Measurements from ENCODE around the gene IRGC. TPM values are rescaled to one million over a fixed set of nuclear protein-coding genes. Genes with fewer than 3 reads are reported as not detected.

Gene IRGC, protein sequence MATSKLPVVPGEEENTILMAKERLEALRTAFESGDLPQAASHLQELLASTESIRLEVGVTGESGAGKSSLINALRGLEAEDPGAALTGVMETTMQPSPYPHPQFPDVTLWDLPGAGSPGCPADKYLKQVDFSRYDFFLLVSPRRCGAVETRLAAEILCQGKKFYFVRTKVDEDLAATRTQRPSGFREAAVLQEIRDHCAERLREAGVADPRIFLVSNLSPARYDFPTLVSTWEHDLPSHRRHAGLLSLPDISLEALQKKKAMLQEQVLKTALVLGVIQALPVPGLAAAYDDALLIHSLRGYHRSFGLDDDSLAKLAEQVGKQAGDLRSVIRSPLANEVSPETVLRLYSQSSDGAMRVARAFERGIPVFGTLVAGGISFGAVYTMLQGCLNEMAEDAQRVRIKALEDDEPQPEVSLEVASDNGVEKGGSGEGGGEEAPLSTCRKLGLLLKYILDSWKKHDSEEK
- total RNA-seq (2022; extraction: Qiagen RNA extraction) = not detected in 5 replicates

GRCh38 chr19:43715776-43716175 lies at the start of gene IRGC:
Gene IRGC, plus strand, starts transcription at chr19:43716076. Its CDS starts 2,483 bp downstream, at chr19:43718559.

GRCh38 chr19:43754503-43755255 lies 38.8 kb downstream of the IRGC start, which contains the start of gene SMG9:
Gene SMG9, minus strand, starts transcription at chr19:43754962. Its CDS starts 4,221 bp downstream, at chr19:43750741.

Other genes starting within 250 kb of the IRGC start
- 10.3 to 11.8 TPM (median 11.4 TPM) in 5 replicates for gene PHLDB3, start 211.3 kb upstream of the IRGC start, total RNA-seq (2022; extraction: Qiagen RNA extraction)
- 42.2 to 55.9 TPM (median 53.7 TPM) in 5 replicates for gene ETHE1, start 188.9 kb upstream of the IRGC start, total RNA-seq (2022; extraction: Qiagen RNA extraction)
- 1.6 to 2.5 TPM (median 2.2 TPM) in 5 replicates for gene ZNF575, start 182.9 kb upstream of the IRGC start, total RNA-seq (2022; extraction: Qiagen RNA extraction)
- gene XRCC1, start 140.5 kb upstream of the IRGC start, total RNA-seq (2022; extraction: Qiagen RNA extraction) = 29.4 to 33.6 TPM (median 30.5 TPM) in 5 replicates
- gene PINLYP, start 140.3 kb upstream of the IRGC start, total RNA-seq (2022; extraction: Qiagen RNA extraction) = 0.19 to 0.35 TPM (median 0.23 TPM) in 5 replicates
- 4.5 to 8.2 TPM (median 5.1 TPM) in 5 replicates for gene IRGQ, start 119.9 kb upstream of the IRGC start, total RNA-seq (2022; extraction: Qiagen RNA extraction)
- 12.0 to 22.2 TPM (median 21.9 TPM) in 5 replicates for gene ZNF576, start 119.5 kb upstream of the IRGC start, total RNA-seq (2022; extraction: Qiagen RNA extraction)
- 0.65 to 1.3 TPM (median 0.76 TPM) in 5 replicates for gene SRRM5, start 104.0 kb upstream of the IRGC start, total RNA-seq (2022; extraction: Qiagen RNA extraction)
- 49.6 to 69.2 TPM (median 64.7 TPM) in 5 replicates for gene ZNF428, start 96.4 kb upstream of the IRGC start, total RNA-seq (2022; extraction: Qiagen RNA extraction)
- 6.9 to 11.3 TPM (median 9.3 TPM) in 5 replicates for gene CADM4, start 76.2 kb upstream of the IRGC start, total RNA-seq (2022; extraction: Qiagen RNA extraction)
- gene PLAUR, start 45.9 kb upstream of the IRGC start, total RNA-seq (2022; extraction: Qiagen RNA extraction) = 90.0 to 104 TPM (median 102 TPM) in 5 replicates
- 52.1 to 76.4 TPM (median 65.0 TPM) in 5 replicates for gene SMG9, start 38.9 kb downstream of the IRGC start, total RNA-seq (2022; extraction: Qiagen RNA extraction)
- 43.7 to 66.7 TPM (median 58.2 TPM) in 5 replicates for gene KCNN4, start 64.9 kb downstream of the IRGC start, total RNA-seq (2022; extraction: Qiagen RNA extraction)
- gene LYPD5, start 86.4 kb downstream of the IRGC start, total RNA-seq (2022; extraction: Qiagen RNA extraction) = 0.16 to 0.31 TPM (median 0.17 TPM) in 5 replicates
- 3.6 to 7.3 TPM (median 4.4 TPM) in 5 replicates for gene ZNF283, start 111.2 kb downstream of the IRGC start, total RNA-seq (2022; extraction: Qiagen RNA extraction)
- gene ZNF404, start 167.9 kb downstream of the IRGC start, total RNA-seq (2022; extraction: Qiagen RNA extraction) = 0.13 to 0.44 TPM (median 0.27 TPM) in 5 replicates
- 9.9 to 12.8 TPM (median 10.7 TPM) in 5 replicates for gene ZNF45, start 219.2 kb downstream of the IRGC start, total RNA-seq (2022; extraction: Qiagen RNA extraction)
- 0.39 to 0.92 TPM (median 0.48 TPM) in 5 replicates for gene ZNF221, start 235.2 kb downstream of the IRGC start, total RNA-seq (2022; extraction: Qiagen RNA extraction)